Transverse colon (tissue), 4 donors: Measurements from ENCODE around the gene LLCFC1. TPM values are rescaled to one million over a fixed set of nuclear protein-coding genes. Genes with fewer than 3 reads are reported as not detected.

ENCODE experiments used
- total RNA-seq, 4 donors: library from RNA; depleted of rRNA; stranded (reverse); fragments of >200 nt; gene quantifications; one replicate each; pipeline ENCODE4 v1.1.0, GENCODE V29; 2016

Gene LLCFC1
- total RNA-seq, 4 donors from 2014 or later: not detected

Other genes starting within 250 kb of the LLCFC1 start
- not detected for gene PRSS1, start 190.0 kb upstream of the LLCFC1 start, total RNA-seq
- gene PRSS2, start 168.5 kb upstream of the LLCFC1 start, total RNA-seq: not detected
- 10 to 100 TPM in 1 of 4 donors, 1 to 10 TPM in 3; 2.9 to 10.2 (median 4.5) TPM for gene EPHB6, start 84.4 kb upstream of the LLCFC1 start, total RNA-seq
- gene TRPV6, start 53.7 kb upstream of the LLCFC1 start, total RNA-seq: 1 to 10 TPM in 1 of 4 donors, under 1 TPM in 1, not detected in 2; 0.14 to 2.9 TPM
- not detected for gene TRPV5, start 5.7 kb upstream of the LLCFC1 start, total RNA-seq
- gene KEL, start 22.9 kb downstream of the LLCFC1 start, total RNA-seq: under 1 TPM in 1 of 4 donors, not detected in 3; 0.37 TPM
- gene OR9A2, start 87.6 kb downstream of the LLCFC1 start, total RNA-seq: not detected
- gene OR6V1, start 112.9 kb downstream of the LLCFC1 start, total RNA-seq: not detected
- gene PIP, start 192.6 kb downstream of the LLCFC1 start, total RNA-seq: not detected
- gene TAS2R39, start 243.9 kb downstream of the LLCFC1 start, total RNA-seq: not detected